HG02852 (cell line): ENCODE results near the gene PRPF6.

ENCODE experiments used
- ATAC-seq: cut with Tn5 transposase; IDR thresholded peaks from one replicate; pipeline ENCODE4 v1.9.1; 2021; ENCODE audit warnings: mild to moderate bottlenecking, moderate library complexity; ENCODE audit not compliant: unreplicated experiment

PRPF6 gene

GRCh38 chr20:64033981-64034493, 53.1 kb downstream of the PRPF6 start:
- ATAC-seq = no peak

DNA sequence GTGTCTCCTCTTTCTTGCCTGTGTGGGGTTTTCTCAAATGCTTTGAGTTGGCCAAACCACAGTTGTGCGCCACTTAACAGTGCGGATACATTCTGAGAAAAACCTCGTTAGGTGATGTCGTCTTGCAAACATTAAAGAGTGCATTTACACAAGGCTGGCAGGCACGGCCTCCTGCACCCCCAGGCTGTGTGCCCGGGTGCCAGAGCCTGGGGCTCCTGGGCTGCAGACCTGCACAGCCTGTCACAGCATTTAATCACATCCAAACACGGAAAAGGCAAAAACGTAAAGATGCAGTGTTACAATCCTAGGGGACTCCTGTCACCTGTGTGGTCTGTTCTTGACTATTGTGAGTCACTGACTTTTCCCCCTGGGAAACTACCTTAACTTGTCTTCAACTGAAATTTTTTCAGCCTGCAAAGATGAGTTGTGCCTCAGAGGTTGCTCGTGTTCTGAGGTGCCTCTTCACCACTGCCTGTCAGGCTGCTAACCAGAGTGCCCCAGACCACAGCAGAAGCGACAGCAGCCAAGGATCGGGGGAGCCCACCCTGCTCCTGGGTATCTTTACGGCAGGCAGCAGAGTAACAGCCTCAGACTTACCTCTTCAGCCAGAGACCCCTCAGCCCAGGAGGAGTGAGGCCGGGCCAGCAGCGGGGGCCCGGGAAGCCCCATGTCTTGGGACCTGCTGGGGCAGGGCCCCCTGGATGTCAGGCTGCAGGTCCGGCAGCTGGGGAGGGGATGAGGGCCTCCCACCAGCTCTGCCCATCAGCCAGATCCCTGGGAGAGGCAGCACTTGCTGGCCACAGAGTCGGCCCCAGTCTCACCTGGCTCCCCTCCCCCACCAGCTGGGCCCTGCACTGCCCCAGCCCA, 54.4 kb downstream of the PRPF6 start:
- ATAC-seq = no peak

DNA sequence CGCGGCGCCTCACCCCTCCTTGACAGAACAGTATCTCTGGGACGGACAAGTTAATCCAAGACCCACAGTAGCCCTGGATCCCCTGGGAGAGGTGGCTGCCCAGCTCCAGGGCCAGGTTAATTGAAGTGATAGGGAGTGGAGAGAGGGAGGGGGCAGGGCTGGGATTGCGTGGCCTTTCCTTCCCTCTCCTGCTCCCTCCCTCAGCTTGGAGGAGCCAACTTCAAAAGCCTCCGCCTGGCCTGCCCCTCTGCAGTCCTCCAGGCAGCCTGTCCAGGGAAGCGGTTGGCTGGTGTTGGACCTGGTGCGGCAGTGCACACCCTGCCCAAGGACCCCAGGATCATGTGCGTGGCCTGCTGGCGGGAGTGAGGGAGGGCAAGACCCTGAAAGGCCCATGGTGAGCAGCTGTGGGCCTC, 55.0 kb downstream of the PRPF6 start, which contains the start of gene C20orf204:
Gene C20orf204 (plus strand): TSS at position 250 of the 413 bp plus-strand sequence. CDS start 142 bp downstream, at position 392.
- ATAC-seq = no peak

GRCh38 chr20:64036346-64037198, 55.6 kb downstream of the PRPF6 start:
- ATAC-seq = no peak

DNA sequence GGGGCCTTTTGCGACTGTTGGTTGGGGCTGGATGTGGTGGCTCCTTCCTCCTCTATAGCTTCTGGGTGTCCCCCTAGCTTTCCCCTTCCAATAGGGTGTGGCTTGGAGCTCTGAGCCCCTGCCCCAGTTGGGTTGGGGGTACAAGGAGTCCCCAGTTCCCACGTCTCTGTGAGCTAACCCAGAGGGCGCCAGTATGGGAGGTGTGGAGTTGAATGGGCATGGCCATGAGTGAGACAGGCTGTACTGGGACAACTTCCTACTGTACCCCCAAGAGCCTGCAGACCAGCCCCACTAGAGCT, 56.2 kb downstream of the PRPF6 start:
- ATAC-seq = no peak

DNA sequence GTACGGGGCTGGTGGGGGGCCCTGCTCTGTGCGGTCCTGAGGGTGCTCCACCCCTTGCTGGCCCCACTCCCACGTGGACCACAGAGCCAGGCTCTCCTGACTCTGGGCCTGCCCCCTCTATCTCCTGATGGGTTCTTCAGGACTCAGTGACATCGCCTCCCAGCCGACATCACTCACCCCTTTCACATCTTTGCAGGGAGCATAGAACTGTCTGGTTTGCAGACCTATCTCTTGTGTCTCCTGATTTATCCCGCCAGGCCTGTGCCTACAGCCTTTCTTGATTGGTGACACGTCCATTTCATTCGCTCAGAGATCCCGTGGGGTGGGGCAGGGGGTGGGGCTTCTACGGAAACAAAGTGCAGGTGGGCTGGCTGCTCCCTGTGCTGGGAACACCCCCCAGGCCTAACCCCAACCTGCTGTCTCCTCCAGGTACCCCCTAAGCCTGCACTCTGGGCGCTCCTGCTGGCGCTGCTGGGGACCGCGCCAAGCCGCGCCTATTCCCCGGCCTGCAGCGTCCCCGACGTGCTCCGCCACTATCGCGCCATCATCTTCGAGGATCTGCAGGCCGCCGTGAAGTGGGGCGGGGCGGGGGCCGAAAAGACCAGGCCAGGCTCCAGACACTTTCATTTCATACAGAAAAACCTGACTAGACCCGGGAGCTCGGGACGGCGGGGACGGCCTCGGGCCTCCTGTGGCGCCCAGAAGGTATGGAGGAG, 56.7 kb downstream of the PRPF6 start:
- no peak for ATAC-seq

GRCh38 chr20:64038224-64038564, 57.3 kb downstream of the PRPF6 start:
- peak; percentile 26 for ATAC-seq

DNA sequence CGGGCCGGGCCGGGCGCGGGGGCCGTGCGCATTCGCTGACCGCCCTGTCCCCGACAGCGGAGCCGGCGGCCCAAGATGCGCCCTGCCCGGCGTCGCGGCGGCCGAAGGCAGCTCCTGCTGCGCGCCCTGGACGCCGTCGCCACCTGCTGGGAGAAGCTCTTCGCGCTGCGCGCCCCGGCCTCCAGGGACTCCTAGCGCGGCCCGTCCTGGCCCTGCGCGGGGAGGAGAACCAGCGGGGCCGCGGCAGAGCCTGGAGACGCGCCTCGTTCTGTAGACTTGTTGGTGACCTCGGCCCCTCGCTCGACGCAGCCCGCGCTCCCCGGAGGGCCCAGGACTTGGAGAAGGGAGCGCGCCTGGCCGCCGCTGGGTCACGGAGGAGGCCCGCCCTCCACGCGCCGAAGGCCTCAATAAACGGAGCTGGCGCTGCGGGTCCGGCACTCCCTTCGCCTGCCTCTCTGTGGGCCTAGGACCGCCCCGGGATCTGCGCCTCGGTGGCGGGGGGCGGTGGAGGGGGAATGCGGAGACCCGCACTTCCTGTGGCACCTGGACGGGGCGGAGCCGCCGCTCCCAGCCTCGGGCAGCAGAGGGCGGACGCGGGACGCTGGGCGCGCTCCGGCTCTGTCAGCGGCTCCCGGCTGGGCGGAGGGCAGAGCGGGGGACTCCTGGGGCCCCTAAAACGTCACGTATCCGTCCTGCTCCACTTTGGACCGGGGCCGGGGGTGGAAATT, 57.8 kb downstream of the PRPF6 start:
- ATAC-seq = peak; percentile 47

- no peak for ATAC-seq
These were observed 58.6 kb downstream of the PRPF6 start for GRCh38 chr20:64039293-64040160.

GRCh38 chr20:64040231-64041039, 59.5 kb downstream of the PRPF6 start:
- no peak for ATAC-seq

DNA sequence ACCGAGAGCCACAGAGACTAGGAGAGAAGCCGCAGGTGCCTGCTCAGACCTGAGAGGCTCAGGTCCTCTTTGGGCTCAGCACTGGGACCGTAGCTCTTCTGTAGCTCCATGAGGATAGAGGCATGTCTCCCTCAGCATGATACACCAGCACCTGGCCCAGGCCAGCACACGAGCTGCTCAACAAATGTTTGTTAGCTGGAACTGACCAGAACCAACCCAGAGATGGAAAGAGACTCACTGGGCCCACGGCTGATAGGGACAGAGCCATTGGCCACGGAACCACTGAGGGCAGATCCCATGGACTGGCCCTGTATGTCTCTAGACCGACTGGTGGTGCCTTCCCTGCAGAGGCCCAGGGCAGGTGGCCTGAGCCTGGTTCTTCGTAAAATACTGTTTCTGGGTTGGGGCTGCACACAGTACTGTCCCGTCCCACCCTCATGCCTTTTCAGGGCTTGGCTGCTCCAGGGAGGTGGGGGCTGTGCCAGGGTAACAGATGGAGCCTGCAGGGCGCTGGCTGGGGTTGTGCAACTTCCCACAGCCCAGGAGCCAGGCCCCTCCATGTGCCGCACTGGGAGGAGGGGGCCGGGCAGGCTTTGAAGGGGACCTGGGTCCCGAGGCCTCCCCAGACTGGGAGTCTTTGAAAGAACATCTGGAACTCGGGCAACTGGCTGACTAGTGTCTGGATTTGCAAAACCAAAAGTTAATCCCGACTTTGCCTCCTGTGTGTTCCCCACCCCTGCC, 60.3 kb downstream of the PRPF6 start:
- no peak for ATAC-seq

DNA sequence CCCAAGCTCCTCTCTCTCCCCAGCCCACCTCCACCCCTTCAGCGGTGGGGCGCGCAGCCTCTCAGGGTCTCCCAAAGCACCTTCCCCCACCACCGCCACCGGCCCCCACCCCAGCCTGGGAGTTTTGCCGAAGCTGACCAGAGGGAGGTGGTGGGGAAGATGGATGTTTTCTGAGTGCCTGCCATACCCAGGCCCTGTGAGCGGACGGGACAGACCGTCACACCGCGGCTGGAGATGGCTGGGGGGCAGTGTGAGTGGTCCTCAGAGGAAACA, 60.8 kb downstream of the PRPF6 start:
- no peak for ATAC-seq

DNA sequence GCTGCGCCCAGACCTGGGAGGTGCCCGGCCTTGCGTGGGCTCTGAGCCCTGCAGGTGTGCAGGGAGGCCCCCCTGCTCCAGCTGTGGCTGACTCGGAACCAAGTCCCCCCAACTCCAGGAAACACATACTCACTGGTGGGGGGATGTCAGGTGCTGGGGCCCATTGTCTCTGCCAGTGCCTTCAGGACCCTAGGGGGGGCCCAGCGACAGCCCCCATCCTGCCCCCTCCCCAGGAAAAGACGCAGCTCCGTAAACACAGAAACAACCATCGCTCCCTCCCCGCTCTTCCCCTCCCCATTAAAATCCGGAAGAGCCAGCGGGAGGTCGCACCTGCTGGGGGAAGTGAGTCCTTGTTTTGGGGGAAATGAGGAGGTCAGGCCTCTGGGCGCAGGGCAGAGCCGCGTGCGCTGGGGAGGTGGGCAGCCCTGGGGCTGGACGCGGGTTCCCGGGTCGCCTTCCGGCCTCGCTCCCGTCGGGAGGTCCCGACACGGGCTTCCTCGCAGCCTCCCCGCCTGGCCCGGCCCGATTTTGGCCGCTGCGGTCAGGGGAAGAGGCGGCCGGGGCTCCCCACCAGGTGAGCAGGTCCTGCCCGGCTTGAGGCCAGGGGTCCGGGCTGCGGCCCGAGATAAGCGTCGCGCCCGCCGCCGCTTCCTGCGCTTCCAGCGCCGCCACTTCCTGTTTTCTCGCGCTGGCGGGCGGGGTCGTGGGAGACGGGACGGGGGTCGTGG, 61.3 kb downstream of the PRPF6 start:
- ATAC-seq = no peak

DNA sequence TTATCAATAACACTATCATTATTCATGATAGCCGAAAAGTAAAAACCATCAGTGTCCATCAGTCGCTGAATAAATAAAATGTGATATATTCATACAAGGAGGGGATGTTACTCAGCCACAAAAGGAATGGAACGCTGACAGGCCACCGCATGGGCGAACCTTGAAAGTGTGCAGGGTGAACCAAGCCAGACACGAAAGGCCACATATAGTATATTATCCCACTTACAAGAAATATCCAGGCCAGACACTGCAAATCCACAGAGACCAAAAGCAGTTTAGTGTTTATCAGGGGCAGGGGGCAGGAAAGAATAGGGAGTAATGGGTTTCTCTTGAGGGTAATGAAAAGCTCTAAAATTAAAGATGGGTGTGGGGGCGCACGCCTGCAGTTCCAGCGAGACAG, 62.8 kb downstream of the PRPF6 start:
- ATAC-seq = no peak

- ATAC-seq = no peak
These were observed 63.7 kb downstream of the PRPF6 start for GRCh38 chr20:64044484-64045247.

- no peak for ATAC-seq
These were observed 64.5 kb downstream of the PRPF6 start for GRCh38 chr20:64045346-64046011.

DNA sequence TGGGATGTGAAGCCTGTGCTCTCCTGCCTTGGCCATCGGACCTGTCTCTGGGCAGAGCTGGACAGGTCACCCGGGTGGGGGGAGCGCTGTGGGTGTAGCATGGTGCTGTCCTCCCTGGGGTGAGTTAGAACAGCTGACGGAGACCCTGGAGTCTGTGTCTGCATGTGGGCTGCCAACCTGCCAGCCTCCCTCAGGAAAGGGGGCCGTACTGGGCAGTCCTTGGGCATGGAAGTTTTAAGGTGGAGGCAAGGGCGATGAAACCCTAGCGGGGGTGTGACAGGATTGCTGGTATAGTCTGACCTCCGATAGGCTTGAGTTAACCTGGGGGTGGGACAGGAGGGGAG, 66.1 kb downstream of the PRPF6 start:
- ATAC-seq = no peak
